ENCODE results near the gene NSD1. TPM values are rescaled to one million over a fixed set of nuclear protein-coding genes. Genes with fewer than 3 reads are reported as not detected.

NSD1 gene
- total and polyA plus RNA-seq, 2 of the 4 experiments (the other 2 are of a cell fraction), result 7.7 to 31.0 TPM

DNA sequence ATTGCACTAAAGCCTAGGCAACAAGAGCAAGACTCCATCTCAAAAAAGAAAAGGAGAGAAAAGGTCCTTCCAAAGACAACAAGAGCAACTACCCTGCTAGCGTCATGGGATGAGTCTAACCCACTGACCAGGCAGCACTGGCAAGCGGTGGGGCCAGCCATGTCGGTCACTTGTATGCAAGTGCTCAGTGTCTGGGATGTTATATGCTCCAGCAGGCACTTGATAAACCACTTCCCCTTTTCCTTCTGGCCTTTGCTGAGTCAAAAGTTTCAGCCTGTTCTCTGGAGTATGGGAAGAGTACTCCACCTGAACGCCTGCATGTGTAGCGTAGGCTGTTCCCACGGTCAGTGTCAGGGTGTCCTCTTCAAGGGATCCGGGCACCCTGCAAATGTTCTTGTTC is 187.3 kb downstream of the NSD1 start:
- no peak for ATAC-seq (ENCODE audit: low read depth)
- no peak overlapping the region for H3K27ac ChIP-seq (ENCODE audit: insufficient read depth, low read length)
- no peak overlapping the region for H3K4me2 ChIP-seq (ENCODE audit: low read depth, low read length)
- no peaks in the 10 kb centered on the region for H3K27me3 ChIP-seq (ENCODE audit: control insufficient read depth, insufficient read depth, low read length)
- no peak overlapping the region for H2AK5ac ChIP-seq (ENCODE audit: low read depth, low read length)
- H2BK5ac ChIP-seq (ENCODE audit: low read depth, low read length, poor library complexity, severe bottlenecking), result no peak overlapping the region
- no peak overlapping the region for H4K8ac ChIP-seq (ENCODE audit: low read depth in 2 of 2, low read length in 2 of 2)
- H3K23ac ChIP-seq (ENCODE audit: low read depth, low read length), result no peak overlapping the region
- H3K9me1 ChIP-seq (ENCODE audit: insufficient read depth, low read length), result peaks cover 5% of the 10 kb centered on the region; the same call in 1 of the 2 replicates
- ChIA-PET CTCF (interaction anchor here (0.6 kb wide), 2 partner anchors 70 to 255 kb away, joined by 3 read pairs; no protein-coding TSS in a partner anchor), POLR2A (ENCODE audit: unreplicated experiment) (no interaction called here)
- H3K9ac ChIP-seq (ENCODE audit: low read depth, low read length), result no peak overlapping the region
- WGBS, 2 experiments (ENCODE audit: extremely low coverage in 2 of 2, insufficient read length in 1 of 2), result no CpG with 5 or more reads among the region's 7 CpGs
- H3K79me1 ChIP-seq (ENCODE audit: low read depth in 1 of 2, low read length in 2 of 2), result peaks cover 0 to 12% of the 10 kb centered on the region in 2 experiments; a peak in 3 of 4 replicates
- no peak for DNase-seq
- H3K4ac ChIP-seq (ENCODE audit: low read depth, low read length), result no peak overlapping the region
- no peak overlapping the region for H2AFZ ChIP-seq (replicated peaks; ENCODE audit: low read length, poor library complexity)
- no peak overlapping the region for H2BK20ac ChIP-seq (ENCODE audit: low read depth, low read length)
- BruUV-seq (replicated peaks), result no TSS peak
- H3K14ac ChIP-seq (replicated peaks; ENCODE audit: low read depth, low read length), result no peak overlapping the region
- TF ChIP-seq POLR2A (IDR thresholded peaks at IDR 0.05; ENCODE audit: low read depth, low read length), result no peak
- TF ChIP-seq SMC3 (IDR thresholded peaks at IDR 0.05; ENCODE audit: low read depth, low read length), result no peak
- TF ChIP-seq, protein P1, sequence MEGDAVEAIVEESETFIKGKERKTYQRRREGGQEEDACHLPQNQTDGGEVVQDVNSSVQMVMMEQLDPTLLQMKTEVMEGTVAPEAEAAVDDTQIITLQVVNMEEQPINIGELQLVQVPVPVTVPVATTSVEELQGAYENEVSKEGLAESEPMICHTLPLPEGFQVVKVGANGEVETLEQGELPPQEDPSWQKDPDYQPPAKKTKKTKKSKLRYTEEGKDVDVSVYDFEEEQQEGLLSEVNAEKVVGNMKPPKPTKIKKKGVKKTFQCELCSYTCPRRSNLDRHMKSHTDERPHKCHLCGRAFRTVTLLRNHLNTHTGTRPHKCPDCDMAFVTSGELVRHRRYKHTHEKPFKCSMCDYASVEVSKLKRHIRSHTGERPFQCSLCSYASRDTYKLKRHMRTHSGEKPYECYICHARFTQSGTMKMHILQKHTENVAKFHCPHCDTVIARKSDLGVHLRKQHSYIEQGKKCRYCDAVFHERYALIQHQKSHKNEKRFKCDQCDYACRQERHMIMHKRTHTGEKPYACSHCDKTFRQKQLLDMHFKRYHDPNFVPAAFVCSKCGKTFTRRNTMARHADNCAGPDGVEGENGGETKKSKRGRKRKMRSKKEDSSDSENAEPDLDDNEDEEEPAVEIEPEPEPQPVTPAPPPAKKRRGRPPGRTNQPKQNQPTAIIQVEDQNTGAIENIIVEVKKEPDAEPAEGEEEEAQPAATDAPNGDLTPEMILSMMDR (conservative IDR thresholded peaks at IDR 0.05; ENCODE audit: low read depth, low read length), result no peak
- TF ChIP-seq BHLHE40 (IDR thresholded peaks at IDR 0.05; ENCODE audit: low read depth, low read length), result no peak
- no peak overlapping the region for H4K91ac ChIP-seq (ENCODE audit: insufficient read depth, low read depth, low read length)
- H3K9me3 ChIP-seq (ENCODE audit: control insufficient read depth, insufficient read depth, low read length), result no peaks in the 10 kb centered on the region
- H3K4me1 ChIP-seq (ENCODE audit: control insufficient read depth, insufficient read depth, low read length), result no peaks in the 10 kb centered on the region
- dilution Hi-C loops (cut with HindIII; ENCODE audit: low sequenced_read_pairs, unreplicated experiment), result no loop called here
- in situ Hi-C loops (cut with MboI; ENCODE audit: low sequenced_read_pairs), result no loop called here
- no peak overlapping the region for H4K5ac ChIP-seq (ENCODE audit: low read depth, low read length)
- H2AK9ac ChIP-seq (replicated peaks; ENCODE audit: low read depth, low read length, poor library complexity), result no peak overlapping the region
- no peak overlapping the region for H3K18ac ChIP-seq (ENCODE audit: low read depth, low read length)
- intact Hi-C loops (cut with micrococcal nuclease), result no loop called here
- H3K56ac ChIP-seq (ENCODE audit: extremely low read depth, insufficient read depth, low read length), result no peak overlapping the region
- no peak overlapping the region for H2BK120ac ChIP-seq (ENCODE audit: low read depth, low read length)
- H2BK15ac ChIP-seq (ENCODE audit: low read depth, low read length), result no peak overlapping the region
- H3K36me3 ChIP-seq (ENCODE audit: control insufficient read depth, insufficient read depth, low read length), result no peaks in the 10 kb centered on the region; the same call in 1 of the 2 replicates
- H3K4me3 ChIP-seq (ENCODE audit: insufficient read depth, low read depth, low read length), result no peak overlapping the region
- peaks cover 15% of the 10 kb centered on the region; the same call in 1 of the 2 replicates for H4K20me1 ChIP-seq (ENCODE audit: insufficient read depth, low read length)

Data from IMR-90 (cell line).